ENCODE results near the gene CCDC85B. TPM values are rescaled to one million over a fixed set of nuclear protein-coding genes. Genes with fewer than 3 reads are reported as not detected.

Gene CCDC85B
- total and polyA plus RNA-seq, 2 experiments from 2014 or later: 80.2 to 83.4 TPM

DNA sequence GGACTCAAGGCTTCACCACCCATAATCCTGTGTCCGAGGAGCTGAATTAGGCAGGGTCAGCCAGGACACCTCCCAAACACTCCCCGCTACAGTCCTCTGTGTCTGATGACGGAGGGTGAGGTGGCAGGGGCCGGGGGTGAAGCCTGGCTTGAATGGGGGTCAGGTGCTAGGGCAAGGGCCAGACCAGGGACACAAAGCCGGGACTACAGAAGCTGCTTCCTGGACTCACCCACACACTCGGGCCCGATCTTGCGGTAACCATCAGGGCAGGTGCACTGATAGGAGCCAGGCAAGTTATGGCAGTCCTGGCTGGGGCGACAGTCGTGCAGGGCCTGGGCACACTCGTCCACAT, 20.2 kb upstream of the CCDC85B start:
- no peaks in the 10 kb centered on the region for H3K9me3 ChIP-seq (ENCODE audit: low read depth)
- no peak for DNase-seq (ENCODE audit: low read depth in 1 of 2, low spot score in 1 of 2)
- no peak overlapping the region for H3K27ac ChIP-seq
- TF ChIP-seq, protein P1, sequence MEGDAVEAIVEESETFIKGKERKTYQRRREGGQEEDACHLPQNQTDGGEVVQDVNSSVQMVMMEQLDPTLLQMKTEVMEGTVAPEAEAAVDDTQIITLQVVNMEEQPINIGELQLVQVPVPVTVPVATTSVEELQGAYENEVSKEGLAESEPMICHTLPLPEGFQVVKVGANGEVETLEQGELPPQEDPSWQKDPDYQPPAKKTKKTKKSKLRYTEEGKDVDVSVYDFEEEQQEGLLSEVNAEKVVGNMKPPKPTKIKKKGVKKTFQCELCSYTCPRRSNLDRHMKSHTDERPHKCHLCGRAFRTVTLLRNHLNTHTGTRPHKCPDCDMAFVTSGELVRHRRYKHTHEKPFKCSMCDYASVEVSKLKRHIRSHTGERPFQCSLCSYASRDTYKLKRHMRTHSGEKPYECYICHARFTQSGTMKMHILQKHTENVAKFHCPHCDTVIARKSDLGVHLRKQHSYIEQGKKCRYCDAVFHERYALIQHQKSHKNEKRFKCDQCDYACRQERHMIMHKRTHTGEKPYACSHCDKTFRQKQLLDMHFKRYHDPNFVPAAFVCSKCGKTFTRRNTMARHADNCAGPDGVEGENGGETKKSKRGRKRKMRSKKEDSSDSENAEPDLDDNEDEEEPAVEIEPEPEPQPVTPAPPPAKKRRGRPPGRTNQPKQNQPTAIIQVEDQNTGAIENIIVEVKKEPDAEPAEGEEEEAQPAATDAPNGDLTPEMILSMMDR (IDR thresholded peaks at IDR 0.05; ENCODE audit: low read depth, low read length): no peak
- no peaks in the 10 kb centered on the region for H3K27me3 ChIP-seq
- H3K4me1 ChIP-seq (ENCODE audit: low read depth): no peaks in the 10 kb centered on the region
- H3K4me3 ChIP-seq: no peak overlapping the region
- H3K36me3 ChIP-seq: peaks cover 29% of the 10 kb centered on the region

DNA sequence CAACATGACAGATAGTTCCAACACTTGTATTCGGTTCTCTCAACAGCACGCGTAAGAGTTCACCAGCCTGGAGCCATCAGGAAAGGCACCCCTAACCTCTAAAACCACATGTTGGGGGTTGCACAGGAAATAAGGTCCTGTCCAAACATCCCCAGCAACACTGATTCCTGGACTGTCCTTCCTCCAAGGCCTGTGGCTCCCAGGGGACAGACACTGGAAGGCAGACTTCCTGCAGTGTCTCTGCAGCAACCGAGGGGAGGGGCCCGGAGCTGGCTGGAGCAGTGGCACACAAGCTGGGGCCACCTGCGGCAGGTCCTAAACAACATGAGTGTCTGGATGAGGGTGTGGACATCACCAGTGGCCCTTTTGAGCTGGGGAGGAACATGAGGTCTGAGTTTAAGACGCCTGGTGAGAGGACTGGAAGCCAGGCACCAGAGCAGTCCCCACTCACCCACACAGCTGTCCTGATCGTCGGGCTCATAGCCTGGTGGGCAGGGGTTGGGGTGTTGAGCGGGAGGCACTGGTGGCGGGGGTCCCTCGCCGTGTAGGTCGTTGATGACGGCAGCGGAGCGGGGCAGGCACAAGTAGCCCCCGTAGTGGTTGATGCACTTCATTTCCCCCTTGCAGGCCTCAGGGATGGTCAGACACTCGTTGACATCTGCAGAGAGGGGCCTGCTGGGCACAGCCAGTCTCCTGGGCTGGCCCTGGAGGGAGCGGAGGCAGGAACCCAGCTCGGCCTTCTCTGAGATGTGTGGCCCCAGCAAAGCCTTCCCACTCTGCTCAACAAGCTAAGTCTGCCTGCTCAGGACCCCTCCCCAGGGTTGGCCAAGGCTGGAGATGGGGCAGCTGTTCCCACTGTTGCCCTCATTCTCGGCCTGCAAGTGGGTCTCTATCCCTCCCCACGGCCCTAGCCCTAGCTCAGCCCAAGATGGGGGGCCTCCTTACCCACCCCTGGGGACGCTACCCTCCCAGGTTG, 19.5 kb upstream of the CCDC85B start:
- no peak for DNase-seq (ENCODE audit: low read depth in 1 of 2, low spot score in 1 of 2)
- H3K36me3 ChIP-seq: peaks cover 22% of the 10 kb centered on the region
- no peaks in the 10 kb centered on the region for H3K9me3 ChIP-seq (ENCODE audit: low read depth)
- peak overlapping the region; percentile 97 for H3K27ac ChIP-seq
- no peaks in the 10 kb centered on the region for H3K27me3 ChIP-seq
- TF ChIP-seq, protein P1 (IDR thresholded peaks at IDR 0.05; ENCODE audit: low read depth, low read length): no peak
- no peaks in the 10 kb centered on the region for H3K4me1 ChIP-seq (ENCODE audit: low read depth)
- peak overlapping the region; percentile 95 for H3K4me3 ChIP-seq

DNA sequence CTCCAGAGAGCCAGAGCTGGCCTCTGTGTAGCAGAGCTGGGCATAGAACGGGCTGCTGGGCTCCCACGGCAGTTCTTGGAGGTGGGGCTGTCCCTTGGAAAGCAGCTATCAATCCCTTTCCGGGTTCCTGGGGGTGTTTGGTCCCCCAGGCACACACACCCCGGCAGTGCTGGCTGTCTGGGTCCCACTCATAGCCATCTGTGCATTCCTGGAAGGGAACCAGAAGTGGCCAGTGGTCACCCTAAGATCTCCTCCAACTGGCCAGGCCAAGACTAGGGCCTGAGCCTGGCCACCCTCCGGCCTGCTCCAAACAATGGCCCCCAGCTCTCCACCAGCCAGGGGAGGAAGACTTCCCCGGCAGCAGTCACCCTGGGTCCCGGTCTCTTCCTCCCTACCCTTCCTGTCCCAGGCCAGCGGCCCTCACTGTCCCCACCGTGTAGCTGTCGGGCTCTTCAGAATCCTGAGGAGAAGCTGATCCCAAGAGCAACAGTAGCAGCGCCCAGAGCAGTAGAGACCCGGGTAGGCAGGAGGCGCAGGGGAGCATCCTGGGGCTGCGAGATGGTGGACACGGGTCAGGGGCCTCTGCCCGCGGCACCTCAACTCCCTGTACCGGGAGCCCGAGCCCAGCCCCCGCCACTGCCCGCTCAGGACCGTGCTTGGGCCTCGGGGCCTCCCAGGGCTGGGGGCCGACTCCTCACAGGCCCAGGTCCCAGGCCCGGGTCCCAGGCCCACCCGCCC, 18.5 kb upstream of the CCDC85B start:
- H3K27ac ChIP-seq: peak overlapping the region; percentile 97
- H3K9me3 ChIP-seq (ENCODE audit: low read depth): no peaks in the 10 kb centered on the region
- no peaks in the 10 kb centered on the region for H3K4me1 ChIP-seq (ENCODE audit: low read depth)
- H3K36me3 ChIP-seq: peaks cover 14% of the 10 kb centered on the region
- peak; percentile 47 to 61 for DNase-seq (ENCODE audit: low read depth in 1 of 2, low spot score in 1 of 2)
- no peaks in the 10 kb centered on the region for H3K27me3 ChIP-seq
- H3K4me3 ChIP-seq: peak overlapping the region; percentile 95
- TF ChIP-seq, protein P1 (IDR thresholded peaks at IDR 0.05; ENCODE audit: low read depth, low read length): peak; percentile 32

DNA sequence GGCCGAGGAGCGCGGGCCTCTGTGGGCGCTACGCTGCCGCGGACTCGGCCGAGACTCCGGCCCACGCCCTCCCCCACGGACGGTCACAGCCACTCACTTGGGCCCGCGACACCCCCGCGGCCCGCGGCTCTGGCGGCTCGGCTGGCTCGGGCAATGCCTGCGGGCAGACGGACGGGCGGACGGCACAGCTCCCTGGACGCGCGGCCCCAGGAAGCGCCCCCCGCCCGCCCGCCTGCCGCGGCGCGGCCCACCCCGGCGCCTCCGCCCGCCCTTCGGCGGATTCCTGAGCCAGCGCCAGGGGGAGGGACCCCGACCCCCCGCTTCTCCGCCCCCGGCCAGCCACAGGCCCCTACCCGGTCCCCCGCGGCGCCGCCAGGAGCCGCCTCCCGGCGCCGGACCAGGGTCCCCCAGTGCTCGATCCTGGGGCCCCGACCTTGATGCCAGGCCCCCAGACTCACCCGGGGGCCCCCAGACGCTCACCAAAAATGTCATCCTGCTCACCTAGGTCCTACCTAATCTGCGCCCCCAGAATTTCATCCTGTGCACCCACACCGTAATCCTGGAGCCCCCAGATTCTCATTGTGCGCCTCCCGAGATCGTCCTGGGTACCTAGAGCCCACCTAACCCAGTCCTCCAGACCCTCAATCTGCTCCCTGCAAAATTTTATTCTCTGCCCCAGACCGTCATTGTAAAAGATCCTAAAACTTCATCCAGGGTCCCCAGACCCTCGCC, 17.7 kb upstream of the CCDC85B start, which contains the start of gene EFEMP2:
TSS of gene EFEMP2 (minus strand) at position 215 of the 732 bp plus-strand sequence. CDS start 446 bp downstream, outside the sequence.
- Histone ChIP-seq H3K4me1 (ENCODE audit: low read depth) (no peaks in the 10 kb centered on the region), H3K9me3 (ENCODE audit: low read depth) (no peaks in the 10 kb centered on the region), H3K27ac (peak within 1 kb of the TSS; percentile 97), H3K36me3 (peaks cover 10% of the 10 kb centered on the region), H3K4me3 (peak within 1 kb of the TSS; percentile 95), H3K27me3 (no peaks in the 10 kb centered on the region)
- TF ChIP-seq, protein P1 (IDR thresholded peaks at IDR 0.05; ENCODE audit: low read depth, low read length): no peak
- DNase-seq (ENCODE audit: low read depth in 1 of 2, low spot score in 1 of 2): peak; percentile 68 to 80

All from cardiac muscle cell (in vitro differentiated cells and primary cell).